Measurements from ENCODE around the gene GLIPR2. TPM values are rescaled to one million over a fixed set of nuclear protein-coding genes. Genes with fewer than 3 reads are reported as not detected.
A peak's percentile ranks its signal among the peaks of the same experiment; 100 is the strongest.

The GLIPR2 gene
- polyA plus RNA-seq, 1 donor from 2014 or later, result 8.0 TPM

GRCh38 chr9:36191686-36192085 is 55.2 kb downstream of the GLIPR2 start:
- H3K9ac ChIP-seq (ENCODE audit: low read length), result peak overlapping the region; percentile 79
- no peak for TF ChIP-seq POLR2AphosphoS5 (IDR thresholded peaks at IDR 0.05)
- no peak for TF ChIP-seq SMC3 (conservative IDR thresholded peaks at IDR 0.05; ENCODE audit: poor library complexity)
- no peak for TF ChIP-seq TAF1 (IDR thresholded peaks at IDR 0.05; ENCODE audit: low read depth)
- no peak for TF ChIP-seq MXI1 (conservative IDR thresholded peaks at IDR 0.05; ENCODE audit: poor library complexity, severe bottlenecking)
- TF ChIP-seq REST (IDR thresholded peaks at IDR 0.05; ENCODE audit: borderline replicate concordance), result no peak
- peak overlapping the region; percentile 80 for H3K4me3 ChIP-seq (ENCODE audit: low read length)
- H3K27ac ChIP-seq (ENCODE audit: low read length), result peak overlapping the region; percentile 82
- no peaks in the 10 kb centered on the region for H3K9me3 ChIP-seq (ENCODE audit: low read length)
- H3K79me2 ChIP-seq (replicated peaks; ENCODE audit: insufficient read depth, low read length), result peaks cover 38% of the 10 kb centered on the region
- H2AFZ ChIP-seq (ENCODE audit: low read depth, low read length), result no peak overlapping the region
- H3K36me3 ChIP-seq (ENCODE audit: insufficient read depth, low read length), result no peaks in the 10 kb centered on the region
- peak overlapping the region; percentile 96 for H3K4me2 ChIP-seq (ENCODE audit: low read length)
- H3K27me3 ChIP-seq (ENCODE audit: insufficient read depth, low read depth, low read length), result no peaks in the 10 kb centered on the region
- no peaks in the 10 kb centered on the region for H4K20me1 ChIP-seq (ENCODE audit: insufficient read depth)
- H3F3A ChIP-seq (ENCODE audit: insufficient read depth, low read length, poor library complexity, severe bottlenecking), result no peaks in the 10 kb centered on the region
- no peaks in the 10 kb centered on the region for H3K9me2 ChIP-seq (ENCODE audit: insufficient read depth, low read length)

- Histone ChIP-seq H4K20me1 (ENCODE audit: insufficient read depth) (no peaks in the 10 kb centered on the region), H3K27ac (ENCODE audit: low read length) (no peak overlapping the region), H3K79me2 (replicated peaks; ENCODE audit: insufficient read depth, low read length) (peaks cover 38% of the 10 kb centered on the region), H2AFZ (ENCODE audit: low read depth, low read length) (no peak overlapping the region), H3K36me3 (ENCODE audit: insufficient read depth, low read length) (no peaks in the 10 kb centered on the region), H3K4me3 (ENCODE audit: low read length) (peak overlapping the region; percentile 80), H3K9ac (ENCODE audit: low read length) (peak overlapping the region; percentile 79), H3K9me2 (ENCODE audit: insufficient read depth, low read length) (no peaks in the 10 kb centered on the region), H3F3A (ENCODE audit: insufficient read depth, low read length, poor library complexity, severe bottlenecking) (no peaks in the 10 kb centered on the region), H3K27me3 (ENCODE audit: insufficient read depth, low read depth, low read length) (no peaks in the 10 kb centered on the region), H3K9me3 (ENCODE audit: low read length) (no peaks in the 10 kb centered on the region), H3K4me2 (ENCODE audit: low read length) (peak overlapping the region; percentile 96)
- TF ChIP-seq SMC3 (conservative IDR thresholded peaks at IDR 0.05; ENCODE audit: poor library complexity), result no peak
- no peak for TF ChIP-seq TAF1 (IDR thresholded peaks at IDR 0.05; ENCODE audit: low read depth)
- no peak for TF ChIP-seq CTCF (IDR thresholded peaks at IDR 0.05; ENCODE audit: poor library complexity, severe bottlenecking)
- no peak for TF ChIP-seq POLR2AphosphoS5 (IDR thresholded peaks at IDR 0.05)
- TF ChIP-seq EP300 (conservative IDR thresholded peaks at IDR 0.05; ENCODE audit: poor library complexity, severe bottlenecking), result no peak
- no peak for TF ChIP-seq EZH2 (IDR thresholded peaks at IDR 0.05; ENCODE audit: borderline replicate concordance, insufficient read depth, low read length, poor library complexity, severe bottlenecking)
- TF ChIP-seq RAD21 (conservative IDR thresholded peaks at IDR 0.05), result no peak
Measured at GRCh38 chr9:36192196-36192595, 55.7 kb downstream of the GLIPR2 start.

- H3F3A ChIP-seq (ENCODE audit: insufficient read depth, low read length, poor library complexity, severe bottlenecking), result no peaks in the 10 kb centered on the region
- H3K79me2 ChIP-seq (replicated peaks; ENCODE audit: insufficient read depth, low read length), result peaks cover 38% of the 10 kb centered on the region
- H3K9ac ChIP-seq (ENCODE audit: low read length), result no peak overlapping the region
- H3K27ac ChIP-seq (ENCODE audit: low read length), result no peak overlapping the region
- no peak for TF ChIP-seq RAD21 (conservative IDR thresholded peaks at IDR 0.05)
- TF ChIP-seq EZH2 (IDR thresholded peaks at IDR 0.05; ENCODE audit: borderline replicate concordance, insufficient read depth, low read length, poor library complexity, severe bottlenecking), result no peak
- no peak for TF ChIP-seq MXI1 (conservative IDR thresholded peaks at IDR 0.05; ENCODE audit: poor library complexity, severe bottlenecking)
- TF ChIP-seq EP300 (conservative IDR thresholded peaks at IDR 0.05; ENCODE audit: poor library complexity, severe bottlenecking), result no peak
- TF ChIP-seq SMC3 (conservative IDR thresholded peaks at IDR 0.05; ENCODE audit: poor library complexity), result no peak
- TF ChIP-seq TAF1 (IDR thresholded peaks at IDR 0.05; ENCODE audit: low read depth), result no peak
- TF ChIP-seq CTCF (IDR thresholded peaks at IDR 0.05; ENCODE audit: poor library complexity, severe bottlenecking), result no peak
- no peak for TF ChIP-seq POLR2AphosphoS5 (IDR thresholded peaks at IDR 0.05)
- TF ChIP-seq REST (IDR thresholded peaks at IDR 0.05; ENCODE audit: borderline replicate concordance), result no peak
- H4K20me1 ChIP-seq (ENCODE audit: insufficient read depth), result no peaks in the 10 kb centered on the region
- no peaks in the 10 kb centered on the region for H3K36me3 ChIP-seq (ENCODE audit: insufficient read depth, low read length)
- H3K27me3 ChIP-seq (ENCODE audit: insufficient read depth, low read depth, low read length), result no peaks in the 10 kb centered on the region
- H3K9me3 ChIP-seq (ENCODE audit: low read length), result no peaks in the 10 kb centered on the region
- peak overlapping the region; percentile 96 for H3K4me2 ChIP-seq (ENCODE audit: low read length)
- H3K9me2 ChIP-seq (ENCODE audit: insufficient read depth, low read length), result no peaks in the 10 kb centered on the region
- no peak overlapping the region for H2AFZ ChIP-seq (ENCODE audit: low read depth, low read length)
- H3K4me3 ChIP-seq (ENCODE audit: low read length), result peak overlapping the region; percentile 80
Measured at GRCh38 chr9:36193023-36193422, 56.5 kb downstream of the GLIPR2 start.

Data from neural cell (in vitro differentiated cells).